Upper lobe of left lung (tissue), 6 donors: ENCODE measurements around the gene C14orf119. TPM values are rescaled to one million over a fixed set of nuclear protein-coding genes. Genes with fewer than 3 reads are reported as not detected.
A peak's percentile ranks its signal among the peaks of the same experiment; 100 is the strongest.

Experiments
- ATAC-seq, 2 donors: fragments of 200-7000 bp; cut with Tn5 transposase; one replicate each; pipeline ENCODE4 v1.9.1; 2022; ENCODE audit warnings: mild to moderate bottlenecking in 2 of 2, moderate library complexity in 2 of 2; ENCODE audit not compliant: low FRiP score in 2 of 2
- DNase-seq, 2 donors: peaks; one replicate each; pipeline ENCODE4 v3.0.0-alpha.2; 2019 to 2020
- H3K27ac ChIP-seq, 4 donors: fragments of 200-600 bp; sonication (generic); one replicate each; pipeline ENCODE4 v1.5.1; 2016 to 2019
- H3K27me3 ChIP-seq, 4 donors: fragments of 200-600 bp; sonication (generic); one replicate each; pipeline ENCODE4 v1.5.1; 2017 to 2019
- H3K36me3 ChIP-seq, 4 donors: fragments of 200-600 bp; sonication (generic); one replicate each; pipeline ENCODE4 v1.5.1; 2016 to 2019
- H3K4me1 ChIP-seq, 4 donors: fragments of 200-600 bp; sonication (generic); one replicate each; pipeline ENCODE4 v1.5.1; 2018 to 2019
- H3K4me3 ChIP-seq, 4 donors: fragments of 200-600 bp; sonication (generic); one replicate each; pipeline ENCODE4 v1.5.1; 2017 to 2019; ENCODE audit warnings: mild to moderate bottlenecking in 2 of 4, moderate library complexity in 1 of 4
- H3K9me3 ChIP-seq, 4 donors: fragments of 200-600 bp; sonication (generic); one replicate each; pipeline ENCODE4 v1.5.1; 2018 to 2019
- EP300 ChIP-seq, 4 donors: sonication (generic); formaldehyde crosslinking; IDR thresholded peaks; one replicate each; pipeline ENCODE4 v1.5.1; 2017; ENCODE audit warnings: antibody characterized with exemption in 4 of 4, control low read depth in 2 of 4
- POLR2A ChIP-seq, 4 donors: fragments of 450-650 bp; IDR thresholded peaks; one replicate each; pipeline ENCODE4 v1.5.1; 2016 to 2017; ENCODE audit warnings: antibody characterized with exemption in 4 of 4, mild to moderate bottlenecking in 2 of 4
- POLR2AphosphoS5 ChIP-seq, 2 donors: sonication (generic); formaldehyde crosslinking; IDR thresholded peaks; one replicate each; pipeline ENCODE4 v1.5.1; 2017; ENCODE audit warnings: antibody characterized with exemption in 2 of 2
- WGBS, 2 donors: methylation state at CpG; one replicate each; pipeline ENCODE4 v1.1.5; 2017 to 2018; 5-methylcytosine and 5-hydroxymethylcytosine counted together
- total RNA-seq, 6 donors: library from RNA; depleted of rRNA in 4 of 6; stranded (reverse); fragments of >200 nt in 4 of 6; gene quantifications; one replicate each; pipeline versions ENCODE4 v1.1.0 to v1.2.1, GENCODE V29; 2016 to 2021
- TF ChIP-seq, protein P1 (sequence below), 6 experiments: fragments of 450-650 bp in 4 of 6; fragments of 200-600 bp in 2 of 6; sonication (generic) in 2 of 6; IDR thresholded peaks; one replicate each; pipeline ENCODE4 v1.5.1; 2016 to 2019; ENCODE audit warnings: antibody characterized with exemption in 6 of 6
- donor health status: DM: no; HTN: no; CAD: no; lungs with moderate emphysema.
- donor health status: DM: no; HTN: yes; CAD: no; lungs with severe emphysema.

The C14orf119 gene
- total RNA-seq, 6 donors from 2014 or later, result 4.9 to 52.5 (median 35.7) TPM

DNA sequence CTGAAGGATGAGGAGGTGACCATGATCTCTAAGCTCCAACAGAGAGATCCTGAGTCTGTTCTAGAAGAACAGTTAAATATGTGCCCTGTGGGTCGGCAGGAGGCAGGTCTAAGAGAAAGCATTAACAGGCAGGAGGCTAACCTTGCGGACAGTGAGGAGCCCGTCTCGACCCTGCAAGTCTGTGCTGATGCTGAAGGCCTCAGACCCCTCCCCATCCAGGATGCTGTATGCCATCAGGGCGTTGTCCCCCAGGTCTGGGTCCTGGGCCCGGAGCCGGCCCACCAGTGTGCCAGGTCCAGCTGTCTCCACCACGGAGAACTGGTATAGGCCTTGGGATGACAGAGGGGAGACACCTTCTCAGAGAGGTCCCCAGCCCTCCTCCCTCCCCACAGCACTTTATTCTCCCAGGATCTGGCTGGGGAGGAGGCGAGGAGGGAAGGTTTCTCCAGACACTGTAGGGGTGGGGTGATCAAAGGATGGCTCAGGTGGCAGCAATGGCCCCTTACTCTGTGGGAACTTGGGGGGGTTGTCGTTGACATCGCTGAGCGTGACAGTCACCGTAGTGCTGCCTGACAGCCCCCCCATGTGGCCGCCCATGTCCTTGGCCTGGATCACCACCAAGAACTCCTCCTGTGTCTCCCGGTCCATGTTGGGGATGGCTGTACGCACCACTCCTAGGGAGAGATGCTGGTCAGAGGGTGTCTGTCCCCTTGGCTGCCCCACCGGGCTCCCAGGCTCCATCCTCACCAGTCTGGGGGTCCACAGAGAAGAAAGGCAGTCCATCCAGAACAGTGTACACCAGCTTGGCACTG, 41.1 kb upstream of the C14orf119 start:
- H3K27ac ChIP-seq, result no peak overlapping the region
- H3K4me3 ChIP-seq, result no peak overlapping the region
- no peaks in the 10 kb centered on the region for H3K9me3 ChIP-seq
- peaks cover 18 to 22% (median 20%) of the 10 kb centered on the region in 4 donors for H3K4me1 ChIP-seq
- TF ChIP-seq POLR2A (IDR thresholded peaks at IDR 0.05) (no peak), EP300 (IDR thresholded peaks at IDR 0.05) (no peak), POLR2AphosphoS5 (IDR thresholded peaks at IDR 0.05) (no peak)
- TF ChIP-seq, protein P1, sequence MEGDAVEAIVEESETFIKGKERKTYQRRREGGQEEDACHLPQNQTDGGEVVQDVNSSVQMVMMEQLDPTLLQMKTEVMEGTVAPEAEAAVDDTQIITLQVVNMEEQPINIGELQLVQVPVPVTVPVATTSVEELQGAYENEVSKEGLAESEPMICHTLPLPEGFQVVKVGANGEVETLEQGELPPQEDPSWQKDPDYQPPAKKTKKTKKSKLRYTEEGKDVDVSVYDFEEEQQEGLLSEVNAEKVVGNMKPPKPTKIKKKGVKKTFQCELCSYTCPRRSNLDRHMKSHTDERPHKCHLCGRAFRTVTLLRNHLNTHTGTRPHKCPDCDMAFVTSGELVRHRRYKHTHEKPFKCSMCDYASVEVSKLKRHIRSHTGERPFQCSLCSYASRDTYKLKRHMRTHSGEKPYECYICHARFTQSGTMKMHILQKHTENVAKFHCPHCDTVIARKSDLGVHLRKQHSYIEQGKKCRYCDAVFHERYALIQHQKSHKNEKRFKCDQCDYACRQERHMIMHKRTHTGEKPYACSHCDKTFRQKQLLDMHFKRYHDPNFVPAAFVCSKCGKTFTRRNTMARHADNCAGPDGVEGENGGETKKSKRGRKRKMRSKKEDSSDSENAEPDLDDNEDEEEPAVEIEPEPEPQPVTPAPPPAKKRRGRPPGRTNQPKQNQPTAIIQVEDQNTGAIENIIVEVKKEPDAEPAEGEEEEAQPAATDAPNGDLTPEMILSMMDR (IDR thresholded peaks at IDR 0.05), result peak in 2 of 6 experiments; percentile 19 to 27
- WGBS, 2 donors, result 68 to 81% methylated on average over 8 to 15 of the region's 17 CpGs
- peaks cover 4 to 10% (median 8%) of the 10 kb centered on the region in 4 donors for H3K36me3 ChIP-seq
- ATAC-seq (no peak), DNase-seq (peak in 1 of 2 donors; percentile 53)
- no peaks in the 10 kb centered on the region for H3K27me3 ChIP-seq

DNA sequence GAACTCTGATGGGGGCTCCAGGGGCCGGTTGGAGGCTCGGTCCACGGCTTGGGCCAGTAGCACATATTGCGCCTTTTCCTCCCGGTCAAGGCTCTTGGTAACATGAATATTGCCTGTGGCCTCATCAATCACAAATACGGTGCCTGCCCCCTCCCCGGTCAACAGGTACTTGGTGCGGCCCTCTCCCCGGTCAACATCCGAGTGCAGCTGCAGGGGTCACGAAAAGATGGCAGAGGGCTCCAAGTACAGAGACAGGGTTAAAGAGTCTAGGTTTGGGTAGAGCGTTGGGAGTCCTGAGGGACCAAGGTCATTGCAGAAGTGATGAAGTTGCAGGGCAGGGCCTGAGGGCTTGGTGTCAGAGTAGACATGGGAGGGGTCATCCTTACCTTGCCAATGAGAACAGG, 40.2 kb upstream of the C14orf119 start:
- H3K27me3 ChIP-seq, result no peaks in the 10 kb centered on the region
- DNase-seq (no peak), ATAC-seq (no peak)
- H3K36me3 ChIP-seq, result peaks cover 7 to 20% (median 16%) of the 10 kb centered on the region in 4 donors
- no peak for TF ChIP-seq EP300 (IDR thresholded peaks at IDR 0.05)
- no peak for TF ChIP-seq POLR2A (IDR thresholded peaks at IDR 0.05)
- TF ChIP-seq, protein P1 (IDR thresholded peaks at IDR 0.05), result no peak
- H3K4me1 ChIP-seq, result peaks cover 18 to 22% (median 20%) of the 10 kb centered on the region in 4 donors
- no peak overlapping the region for H3K27ac ChIP-seq
- H3K4me3 ChIP-seq, result no peak overlapping the region
- no peaks in the 10 kb centered on the region for H3K9me3 ChIP-seq
- 96 to 98% methylated on average over 12 of the region's 12 CpGs for WGBS, 2 donors

DNA sequence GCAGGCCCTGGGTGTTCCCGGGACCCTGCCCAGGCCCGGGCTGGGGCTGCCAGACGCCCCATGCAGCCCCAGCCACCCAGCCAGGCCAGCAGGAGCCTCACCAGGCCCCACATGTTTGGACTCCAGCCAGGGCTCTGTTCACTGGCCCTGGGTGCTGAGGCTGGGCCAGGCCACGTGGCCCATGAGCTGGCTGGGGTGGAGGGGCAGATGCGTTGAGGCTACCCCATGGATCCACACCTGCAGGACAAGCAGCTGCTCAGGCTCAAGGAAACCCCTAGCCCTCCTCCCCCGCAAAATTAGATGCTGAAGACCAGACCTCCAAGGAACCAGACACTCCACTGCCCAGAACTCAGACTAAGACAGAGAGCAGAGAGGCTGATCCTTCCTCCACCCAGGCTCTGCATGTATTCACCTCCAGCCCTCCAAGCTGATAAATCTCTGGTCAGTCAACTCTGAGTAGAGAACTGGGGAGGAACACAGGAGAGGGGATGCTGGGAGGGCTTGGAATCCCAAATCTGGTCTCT, 39.6 kb upstream of the C14orf119 start:
- Histone ChIP-seq H3K4me3 (no peak overlapping the region), H3K27me3 (no peaks in the 10 kb centered on the region), H3K36me3 (peaks cover 12 to 25% (median 21%) of the 10 kb centered on the region in 4 donors), H3K4me1 (peaks cover 18 to 22% (median 20%) of the 10 kb centered on the region in 4 donors), H3K27ac (peak overlapping the region in 1 of 4 donors; percentile 18), H3K9me3 (no peaks in the 10 kb centered on the region)
- DNase-seq (peak in 1 of 2 donors; percentile 58), ATAC-seq (no peak)
- WGBS, 2 donors, result 83% methylated on average over 4 of the region's 6 CpGs; no CpG with 5 or more reads in 1 of the 2 donors
- TF ChIP-seq POLR2AphosphoS5 (IDR thresholded peaks at IDR 0.05) (no peak), POLR2A (IDR thresholded peaks at IDR 0.05) (no peak), EP300 (IDR thresholded peaks at IDR 0.05) (no peak)
- TF ChIP-seq, protein P1 (IDR thresholded peaks at IDR 0.05), result no peak

DNA sequence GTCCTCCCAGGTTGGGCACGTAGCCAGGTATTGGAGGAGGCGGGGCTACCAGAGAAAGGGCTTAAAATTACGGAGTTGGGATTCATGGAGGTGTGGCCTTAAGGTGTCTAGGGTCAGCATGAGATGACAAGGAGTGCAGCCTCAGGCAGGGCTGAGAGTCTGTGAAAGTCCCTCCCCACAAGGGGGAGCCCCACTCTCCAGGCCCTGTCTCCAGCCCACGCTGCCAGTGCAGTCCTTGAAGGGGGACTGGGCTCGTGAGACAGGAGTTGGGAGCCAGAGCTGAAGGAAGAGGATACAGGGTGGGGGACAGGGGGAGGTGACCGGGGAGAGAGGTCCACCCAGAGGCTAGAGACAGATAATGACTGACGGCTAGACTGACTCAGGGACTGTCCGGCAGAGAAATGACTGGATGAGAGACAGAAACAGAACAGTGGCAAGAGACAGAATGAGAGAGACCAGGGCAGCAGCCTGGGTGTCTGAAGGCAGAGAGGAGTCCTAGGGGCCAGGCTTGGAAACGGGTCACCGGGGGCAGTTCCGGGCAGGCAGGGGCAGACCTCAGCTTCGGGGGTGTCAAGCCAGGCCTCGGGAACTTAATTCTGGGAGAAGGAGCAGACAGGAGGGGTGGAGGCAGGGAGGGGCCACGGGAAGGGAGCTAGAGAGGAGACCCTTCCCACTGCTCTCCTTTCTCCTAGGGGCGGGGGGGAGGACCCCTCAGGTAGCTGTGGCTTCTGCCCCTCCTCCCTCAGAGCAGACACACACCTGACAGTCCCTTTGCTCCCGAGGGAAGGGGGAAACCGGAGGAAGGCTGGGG, 39.0 kb upstream of the C14orf119 start:
- WGBS, 2 donors, result 8 to 11% methylated on average over 16 to 17 of the region's 17 CpGs
- TF ChIP-seq POLR2AphosphoS5 (IDR thresholded peaks at IDR 0.05) (no peak), POLR2A (IDR thresholded peaks at IDR 0.05) (no peak)
- TF ChIP-seq, protein P1 (IDR thresholded peaks at IDR 0.05), result peak; percentile 58 to 71 (median 64)
- Histone ChIP-seq H3K4me3 (peak overlapping the region in 3 of 4 donors; percentile 68 to 88 (median 84)), H3K9me3 (no peaks in the 10 kb centered on the region), H3K27ac (peak overlapping the region in 3 of 4 donors; percentile 7 to 82 (median 10)), H3K4me1 (peaks cover 18 to 22% (median 20%) of the 10 kb centered on the region in 4 donors), H3K36me3 (peaks cover 19 to 32% (median 28%) of the 10 kb centered on the region in 4 donors), H3K27me3 (no peaks in the 10 kb centered on the region)
- ATAC-seq (peak; percentile 63 to 75), DNase-seq (peak; percentile 43 to 79)
